Stimulated activated CD8-positive, alpha-beta memory T cell treated with anti-CD3 and anti-CD28 coated beads, Interleukin-7, amount 100 ng/mL, for 48 hours (primary cell): ENCODE data around the gene EMX1.

Experiments
- DNase-seq, 2 donors: peaks; one replicate each; pipeline ENCODE4 v3.0.0-alpha.2; 2020; ENCODE audit warnings: low read depth in 1 of 2; ENCODE audit errors: extremely low read depth in 1 of 2

Gene EMX1

GRCh38 chr2:72974436-72974754 lies 57.1 kb downstream of the EMX1 start:
- no peak for DNase-seq

GRCh38 chr2:72975017-72975416 lies 57.7 kb downstream of the EMX1 start:
- DNase-seq, result no peak

- no peak for DNase-seq
Measured at GRCh38 chr2:72979896-72980295, 62.6 kb downstream of the EMX1 start.

- DNase-seq, result no peak
Measured at GRCh38 chr2:72980535-72981217, 63.4 kb downstream of the EMX1 start.

- no peak for DNase-seq
Measured at GRCh38 chr2:72981536-72981935, 64.2 kb downstream of the EMX1 start.

GRCh38 chr2:72982219-72982618 lies 64.9 kb downstream of the EMX1 start:
- no peak for DNase-seq

- no peak for DNase-seq
Measured at GRCh38 chr2:72982781-72983499, 65.6 kb downstream of the EMX1 start.

- DNase-seq, result no peak
Measured at GRCh38 chr2:72983500-72984161, 66.3 kb downstream of the EMX1 start.

GRCh38 chr2:72984172-72984671 lies 66.9 kb downstream of the EMX1 start:
- no peak for DNase-seq
